GM19438 (cell line): ENCODE data around the gene SUCLG1.
A peak's percentile ranks its signal among the peaks of the same experiment; 100 is the strongest.

Experiments used
- ATAC-seq: cut with Tn5 transposase; IDR thresholded peaks from one replicate; pipeline ENCODE4 v1.9.1; 2021; ENCODE audit warnings: low read depth; ENCODE audit not compliant: unreplicated experiment

SUCLG1 gene

DNA sequence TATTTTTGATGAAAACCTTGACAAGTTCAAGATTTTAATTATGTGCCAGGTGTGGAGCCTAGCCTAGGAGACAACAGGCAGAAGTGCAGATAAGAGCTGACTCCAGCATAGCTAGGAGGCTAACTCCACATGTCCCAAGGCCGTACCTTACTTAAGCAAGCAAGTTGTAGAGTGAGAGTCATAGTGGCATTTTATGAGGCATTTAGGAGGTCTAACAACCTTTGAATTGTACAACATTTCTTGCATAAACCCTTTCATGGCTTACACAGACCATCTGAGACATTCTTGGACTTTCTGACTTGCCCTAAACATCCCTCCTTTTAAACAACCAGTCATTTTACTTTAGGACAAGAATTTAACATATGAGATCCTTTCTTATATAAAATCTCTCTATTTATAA, 8.3 kb upstream of the SUCLG1 start:
- ATAC-seq = no peak

DNA sequence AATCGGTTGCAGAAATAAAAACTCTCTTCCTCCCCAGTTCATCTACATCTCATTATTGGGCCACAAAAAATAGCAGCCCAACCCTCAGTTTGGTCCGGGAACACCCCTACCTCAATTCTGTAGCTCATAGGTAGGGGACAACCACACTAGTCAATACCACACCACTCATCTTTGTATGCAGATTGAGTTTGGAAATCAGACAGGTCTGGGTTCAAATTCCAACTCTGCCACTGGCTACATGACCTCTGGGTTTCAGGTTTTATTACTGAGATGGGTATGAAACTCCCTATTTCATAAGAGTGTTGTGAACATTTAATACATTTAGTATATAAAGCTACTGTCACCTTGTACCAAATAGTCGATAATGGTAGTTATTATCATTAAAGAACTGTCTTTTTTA, 2.2 kb upstream of the SUCLG1 start:
- no peak for ATAC-seq

DNA sequence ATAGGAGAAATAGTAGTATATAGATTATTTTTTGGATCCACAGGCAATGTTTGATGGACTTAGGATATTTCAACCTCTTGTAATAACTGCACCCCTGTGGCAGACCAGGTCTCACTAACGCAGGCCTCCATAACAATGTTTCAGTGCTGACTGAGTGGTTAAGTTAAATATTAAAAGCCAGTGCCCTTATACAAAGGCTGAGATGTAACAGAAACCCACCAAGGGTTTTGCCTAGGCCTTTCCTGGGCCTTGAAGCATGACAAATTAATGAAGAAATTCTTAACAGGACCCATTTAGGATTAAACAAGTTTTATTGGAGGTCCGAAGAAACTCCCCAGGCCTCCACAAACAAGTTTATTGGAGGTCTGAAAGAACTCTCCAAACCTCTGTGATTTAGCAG, 1.6 kb upstream of the SUCLG1 start:
- ATAC-seq = no peak

DNA sequence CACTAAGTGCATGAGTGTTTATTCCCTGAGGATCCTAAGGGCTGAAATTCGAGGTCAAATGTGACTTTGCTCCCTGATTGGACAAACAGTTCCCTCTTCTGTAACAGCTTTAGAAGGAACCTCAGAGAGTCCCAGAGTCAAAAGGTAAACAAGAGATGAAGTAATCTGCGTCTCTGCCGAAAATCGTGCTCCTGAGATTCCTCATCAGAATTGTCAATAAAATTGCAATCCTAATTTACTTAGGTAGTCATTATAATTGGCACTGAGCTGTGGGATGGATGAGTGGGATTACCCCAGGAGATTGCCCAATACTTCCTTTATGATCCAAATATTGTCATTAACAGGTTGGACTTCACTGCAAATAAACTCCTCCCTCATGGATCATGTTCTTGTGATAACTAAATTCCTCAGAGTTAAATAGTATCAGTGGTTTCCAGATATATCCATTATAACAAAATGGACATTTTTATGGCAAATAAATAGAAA, 907 bp upstream of the SUCLG1 start:
- ATAC-seq = no peak

DNA sequence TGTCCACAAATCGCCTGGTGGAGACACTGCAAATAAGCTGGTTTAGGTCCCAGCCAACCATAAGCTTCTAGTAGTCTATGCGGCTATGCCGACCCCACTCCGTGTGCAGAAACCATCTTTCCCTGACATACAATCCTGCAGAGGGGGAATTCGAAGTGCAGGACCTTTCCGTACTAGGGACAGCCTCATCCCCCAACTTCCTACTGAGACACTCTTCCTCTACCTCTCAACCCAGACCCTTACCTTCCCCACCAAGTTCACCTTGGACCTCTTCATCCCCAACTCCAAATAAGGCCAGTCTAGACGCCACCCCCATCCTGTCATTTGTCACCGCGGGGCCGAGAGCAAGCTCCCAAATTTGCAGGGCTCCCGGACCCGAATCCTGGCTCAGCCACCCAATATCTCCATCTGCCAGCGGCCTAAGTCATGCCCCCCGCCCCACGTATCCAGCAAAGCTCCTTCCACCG, 496 bp downstream of the SUCLG1 start:
- ATAC-seq = peak; percentile 47

DNA sequence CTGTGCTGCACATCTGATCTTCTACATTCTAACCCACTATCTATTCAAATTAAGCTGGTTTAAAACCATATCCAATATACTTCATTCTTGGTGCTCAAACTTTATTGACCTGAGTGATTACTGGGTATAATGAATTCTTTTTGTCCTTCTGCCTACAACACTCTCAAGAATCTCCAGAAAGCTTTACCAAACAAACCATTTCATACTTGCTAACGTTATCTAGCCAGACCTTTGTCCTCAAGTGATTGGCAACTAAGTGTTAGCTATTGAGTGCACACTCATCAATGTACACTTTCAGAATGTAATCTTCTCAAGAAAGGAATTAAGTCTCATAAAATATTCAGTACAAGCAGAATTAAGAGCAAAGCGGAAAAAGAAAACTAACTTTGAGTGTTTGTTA, 1.4 kb downstream of the SUCLG1 start:
- no peak for ATAC-seq

DNA sequence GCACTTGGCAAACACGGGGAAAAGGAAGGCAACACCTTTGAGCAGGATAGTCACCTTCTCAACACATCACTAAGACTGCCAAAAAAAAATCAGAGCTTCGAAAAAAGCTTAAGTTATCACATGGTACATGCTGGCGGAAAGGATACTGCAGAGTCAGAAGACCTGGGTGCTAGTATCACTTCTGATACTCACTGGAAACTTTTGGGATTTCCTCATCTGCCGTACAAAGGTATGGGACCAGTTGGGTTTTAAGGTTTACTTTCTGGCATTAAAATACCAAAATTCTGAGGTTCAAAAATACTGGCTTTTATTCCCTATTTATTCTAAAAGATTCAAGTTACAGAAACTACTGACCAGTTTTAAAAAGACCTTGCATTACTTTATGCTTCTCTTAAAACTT, 2.9 kb downstream of the SUCLG1 start:
- ATAC-seq = no peak

DNA sequence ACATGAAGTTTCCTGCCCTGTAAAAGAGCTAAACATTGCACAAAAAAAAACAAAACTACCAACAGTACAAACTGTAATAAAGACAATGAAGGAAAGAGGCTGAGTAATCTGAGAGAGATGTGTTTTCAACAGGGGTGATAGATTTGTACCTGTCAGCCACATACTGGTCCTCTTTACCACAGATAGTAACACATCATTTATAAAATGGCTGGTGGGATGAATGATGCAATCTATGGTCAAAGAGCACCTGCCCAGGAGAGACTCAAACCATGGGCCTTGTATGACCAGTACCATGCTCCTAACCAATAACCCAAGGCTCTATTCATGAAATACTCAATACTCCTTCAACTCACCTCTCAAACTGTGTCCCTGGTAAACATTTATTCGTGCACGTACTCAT, 4.5 kb downstream of the SUCLG1 start:
- ATAC-seq = no peak

DNA sequence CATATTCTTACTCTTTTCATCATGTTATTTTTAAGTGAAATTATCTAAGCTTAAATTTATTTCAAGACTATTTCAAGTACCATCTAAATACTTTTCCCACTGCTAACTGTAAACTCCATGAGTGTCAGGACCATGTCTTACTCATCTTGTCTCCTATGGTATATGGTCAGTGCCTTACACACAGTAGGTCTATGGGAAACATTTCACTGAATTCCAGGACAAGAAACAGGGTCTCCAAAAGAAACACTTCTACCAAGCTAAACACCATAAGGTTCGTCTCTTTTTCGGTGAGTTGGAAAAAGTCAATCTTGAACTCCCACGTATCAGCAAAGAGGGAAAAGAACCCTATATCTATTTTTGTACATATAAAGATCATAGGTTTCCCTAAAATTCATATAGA, 6.5 kb downstream of the SUCLG1 start:
- ATAC-seq = no peak

DNA sequence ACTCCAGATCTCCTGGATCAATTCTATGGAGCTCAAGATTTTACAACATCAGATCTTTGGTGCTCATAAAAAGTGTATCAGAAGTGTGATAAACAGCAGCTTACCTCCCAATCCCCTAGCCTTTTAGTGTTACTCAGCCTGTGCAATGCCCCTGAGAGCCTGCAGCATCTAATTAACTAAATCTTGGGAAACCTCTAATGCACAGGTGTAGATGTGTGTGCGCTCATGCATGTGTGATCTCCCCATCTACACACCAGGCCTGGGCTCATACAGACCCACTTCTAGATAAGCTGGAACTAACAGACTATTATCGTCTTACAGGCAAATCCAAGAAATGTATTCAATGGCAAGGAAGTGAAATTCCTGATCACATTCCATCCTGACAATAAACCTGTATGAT, 7.5 kb downstream of the SUCLG1 start:
- no peak for ATAC-seq

DNA sequence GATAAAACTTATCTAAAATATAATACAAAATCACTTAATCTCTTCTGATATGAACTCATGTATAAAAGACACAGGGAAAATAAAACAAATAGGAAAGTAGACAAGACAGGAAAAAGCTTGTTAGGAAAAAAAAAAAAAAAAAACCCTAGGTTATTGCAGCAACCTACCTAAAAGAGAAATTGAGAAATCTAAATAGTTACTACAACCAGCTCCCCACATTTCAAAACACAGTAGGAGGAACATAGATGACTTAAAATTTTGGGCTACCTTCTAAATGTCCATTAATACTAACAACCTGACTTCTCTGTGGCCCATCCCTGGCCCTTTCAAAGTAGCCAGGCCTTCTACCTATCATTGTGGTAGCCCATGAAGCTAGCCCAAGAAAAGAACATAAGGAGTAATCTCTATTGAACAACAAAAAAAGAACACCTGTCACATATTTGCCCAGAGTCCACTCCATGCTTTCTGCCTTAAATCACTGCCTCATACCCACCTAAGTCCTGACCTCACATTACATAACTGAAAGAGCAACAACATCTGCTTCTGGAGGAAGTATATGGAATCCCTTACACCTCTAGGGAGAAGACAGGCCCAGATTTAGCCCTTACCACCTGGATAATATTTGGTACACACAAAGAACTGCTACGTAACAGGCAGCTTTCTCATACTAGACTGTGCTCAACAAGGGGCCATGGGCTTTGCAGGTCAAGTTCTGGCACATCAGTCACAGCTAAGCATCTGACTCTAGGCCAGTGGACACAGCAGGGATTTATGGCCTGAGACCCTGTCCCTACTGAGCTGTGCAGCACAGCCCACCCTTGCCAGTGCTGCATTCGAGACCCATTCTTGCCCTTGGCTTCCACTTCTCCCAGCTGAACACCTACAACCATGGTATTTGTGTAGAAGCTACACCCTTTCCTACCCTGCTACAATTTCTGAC, 8.5 kb downstream of the SUCLG1 start:
- ATAC-seq = no peak

DNA sequence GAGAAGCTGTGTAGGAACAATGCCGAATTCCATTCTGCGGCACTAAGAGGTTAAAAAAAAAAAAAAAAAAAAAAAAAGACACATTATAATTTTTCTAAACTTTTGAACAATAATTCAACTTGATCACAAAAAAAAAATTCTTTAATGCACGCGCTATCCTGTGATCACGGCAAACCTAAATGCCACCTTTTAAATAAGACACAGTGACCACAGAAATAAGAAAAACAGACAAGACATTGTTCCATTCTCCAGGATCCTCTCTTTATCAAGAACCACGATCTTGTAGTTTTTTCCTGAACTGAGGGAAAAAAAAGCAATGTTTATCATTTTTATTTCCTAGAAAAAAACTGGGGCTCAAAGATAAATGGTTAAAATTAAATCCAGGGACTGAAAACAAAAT, 9.4 kb downstream of the SUCLG1 start:
- no peak for ATAC-seq

DNA sequence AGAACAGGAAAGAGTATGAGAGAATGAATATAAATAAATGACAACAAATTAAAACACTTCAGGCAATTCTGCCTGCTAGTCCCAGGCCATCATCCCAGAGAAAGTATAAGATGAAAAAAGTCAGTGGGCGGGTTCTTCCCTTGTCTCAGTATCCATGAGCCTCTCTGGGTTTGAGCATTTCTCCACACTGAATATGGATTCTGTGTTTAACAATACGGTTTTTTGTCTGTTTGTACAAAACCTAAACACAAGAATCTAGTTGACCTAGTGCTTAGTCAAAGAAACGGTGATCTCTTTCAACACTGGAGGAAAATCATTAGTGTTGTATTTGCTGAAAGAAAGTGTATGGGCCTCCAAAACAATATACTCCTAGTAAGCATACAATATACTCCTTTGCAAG, 10.0 kb downstream of the SUCLG1 start:
- ATAC-seq = no peak

DNA sequence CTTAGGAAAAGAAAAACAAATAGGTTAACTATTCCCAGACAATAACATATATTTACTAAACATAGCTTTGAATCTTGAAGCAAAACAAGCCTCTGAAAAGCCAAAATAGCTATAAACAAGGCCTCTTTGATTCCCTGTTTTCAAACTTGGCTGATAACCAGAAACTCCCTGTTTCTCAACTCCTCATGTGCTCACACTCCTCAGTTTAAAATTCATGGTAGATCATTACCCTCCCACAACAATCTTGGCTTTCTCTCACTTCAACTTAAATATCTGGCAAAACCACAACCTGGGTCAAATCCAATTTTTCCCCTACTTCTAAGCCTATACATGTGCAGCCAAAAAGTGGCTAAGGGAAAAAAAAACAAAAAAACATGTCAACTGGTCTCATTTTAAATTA, 15.6 kb downstream of the SUCLG1 start:
- no peak for ATAC-seq

DNA sequence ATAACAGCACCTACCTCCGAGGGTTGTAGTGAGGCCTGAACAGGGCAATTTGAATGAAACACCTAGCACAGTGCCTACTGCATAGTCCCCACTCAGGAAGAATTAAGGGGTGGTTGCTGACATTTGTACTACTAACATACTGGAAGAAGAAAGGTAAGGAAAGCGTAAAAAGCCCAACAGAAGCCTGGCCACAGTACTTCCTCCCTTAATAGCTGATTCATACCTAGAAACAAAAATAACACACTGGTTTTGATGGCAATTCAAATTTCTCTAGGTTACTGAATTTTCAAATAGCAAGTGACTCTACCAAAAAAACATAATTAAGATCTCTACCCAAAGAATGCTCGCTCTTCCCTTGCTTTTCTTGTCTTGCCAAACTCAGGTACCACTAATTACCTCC, 16.2 kb downstream of the SUCLG1 start:
- ATAC-seq = no peak

DNA sequence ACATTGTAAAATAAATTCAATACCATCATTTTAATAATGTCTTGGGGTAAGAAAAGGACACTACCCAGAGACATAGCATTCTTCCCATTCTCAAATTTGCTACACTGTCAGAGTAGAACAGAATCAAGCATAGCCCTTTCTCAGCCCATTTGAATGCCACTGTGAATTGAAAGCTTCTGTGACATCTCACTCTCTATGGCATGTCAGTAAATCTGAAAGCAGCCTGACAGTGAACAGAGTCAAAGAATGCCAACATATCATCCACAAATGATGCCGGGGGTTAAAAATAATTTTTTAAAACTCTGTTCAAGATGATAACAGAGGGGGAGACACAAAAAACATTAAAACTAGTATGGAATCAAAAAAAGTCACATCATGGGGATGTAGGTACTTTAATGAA, 17.6 kb downstream of the SUCLG1 start:
- no peak for ATAC-seq

DNA sequence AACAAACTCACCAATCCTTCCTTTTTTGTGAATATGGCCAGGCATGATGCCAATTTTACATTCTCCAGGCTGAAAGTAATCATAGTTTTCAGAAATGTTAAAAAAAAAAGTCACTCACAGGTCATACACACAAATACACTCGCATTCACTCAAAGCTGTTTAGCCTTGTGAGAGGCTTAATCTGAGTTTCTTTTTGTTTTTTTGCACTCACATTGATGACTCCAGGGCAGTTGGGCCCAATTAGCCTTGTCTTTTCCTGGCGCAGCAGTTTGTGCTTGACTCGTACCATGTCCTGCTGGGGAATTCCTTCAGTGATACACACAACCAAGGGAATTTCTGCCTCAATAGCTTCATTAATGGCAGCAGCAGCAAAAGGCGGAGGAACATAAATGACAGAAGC, 18.0 kb downstream of the SUCLG1 start:
- no peak for ATAC-seq

DNA sequence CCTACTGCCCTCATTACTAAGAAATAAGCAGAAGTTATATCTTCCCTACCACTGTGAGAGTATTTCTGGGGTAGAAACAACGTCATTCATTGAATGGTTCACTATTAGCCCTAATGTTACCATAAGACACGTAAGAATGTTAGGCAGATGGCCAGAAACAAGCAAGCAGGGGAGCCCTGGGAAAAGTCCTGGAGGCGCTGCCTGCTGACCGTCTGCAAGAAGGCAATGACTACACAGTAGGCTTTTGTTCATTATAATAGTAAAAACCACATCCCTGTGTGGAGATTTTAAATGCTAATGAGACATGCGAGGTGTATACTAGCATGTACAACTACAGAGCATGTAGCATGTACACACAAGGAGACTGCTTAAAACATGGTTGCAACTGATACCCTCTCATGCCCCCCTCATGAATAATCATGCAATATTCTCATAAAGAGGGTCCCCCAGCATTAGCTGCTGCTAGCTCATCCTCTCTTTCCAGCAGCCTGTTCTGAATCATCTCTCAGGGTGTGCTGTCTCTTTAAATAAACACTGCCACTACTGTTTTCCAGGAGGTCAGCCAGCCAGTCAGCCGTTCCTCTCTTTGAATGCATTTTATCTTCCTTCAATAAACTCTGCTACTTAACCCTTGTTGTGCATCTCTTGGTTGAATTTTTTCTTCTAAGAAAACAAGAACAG, 23.6 kb downstream of the SUCLG1 start:
- no peak for ATAC-seq

DNA sequence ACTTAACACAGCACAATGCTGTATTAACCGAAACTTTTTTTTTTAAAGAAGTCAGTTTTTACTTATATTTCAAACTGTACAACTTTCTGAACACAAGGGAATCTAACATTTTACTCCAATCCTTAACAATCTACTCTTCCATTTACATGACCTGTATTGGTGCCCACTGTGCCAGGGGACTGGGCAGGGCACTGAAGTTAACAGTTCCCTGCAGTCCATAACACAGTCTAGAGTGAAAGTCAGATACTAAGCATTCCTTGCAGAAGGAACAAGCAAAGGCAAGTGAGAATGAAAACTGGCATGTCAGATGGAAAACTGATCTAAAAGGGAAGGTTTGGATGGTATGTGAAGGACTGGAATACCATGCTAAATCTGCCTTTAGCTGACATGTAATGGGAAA, 29.8 kb downstream of the SUCLG1 start:
- ATAC-seq = no peak

DNA sequence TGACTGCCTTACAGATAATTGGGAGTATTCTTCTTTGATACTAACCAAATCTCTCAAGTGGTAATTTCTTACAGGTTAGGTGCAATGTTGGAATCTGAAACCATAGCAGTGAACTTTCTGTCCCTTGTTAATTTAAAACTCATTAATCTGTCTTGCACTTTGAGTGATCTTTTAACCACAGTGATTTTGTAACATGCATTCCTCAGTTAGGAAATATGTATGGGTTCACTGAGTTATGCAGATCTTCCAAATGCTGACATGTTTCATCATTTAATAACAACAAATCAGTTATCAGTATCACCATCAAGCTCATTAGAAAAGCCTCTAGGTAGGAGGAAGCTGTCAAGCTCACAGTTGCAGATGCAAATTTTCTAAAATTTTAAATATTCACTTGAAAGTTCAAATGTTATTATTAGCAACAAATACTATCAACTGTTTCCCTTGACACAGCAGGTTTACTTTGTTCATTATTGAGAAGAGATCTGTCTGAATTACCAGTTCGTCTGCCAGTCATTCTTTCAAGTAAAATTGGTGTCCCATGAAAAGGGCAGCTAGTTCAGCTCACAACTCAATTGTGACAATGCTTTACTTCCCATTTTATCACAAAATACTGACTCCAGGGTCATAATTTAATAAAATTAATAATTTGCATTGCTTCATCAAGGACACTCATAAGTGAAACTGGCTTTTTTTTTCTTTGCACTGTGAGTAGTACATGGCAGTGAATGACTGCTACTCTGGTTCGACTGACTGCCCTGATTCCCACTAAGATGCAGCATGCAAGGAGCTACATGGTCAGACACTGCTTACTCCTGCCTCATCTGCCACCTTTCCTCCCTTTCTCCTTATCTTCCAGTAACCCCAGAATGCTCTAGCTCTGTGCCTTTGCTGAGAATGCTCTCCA, 31.6 kb downstream of the SUCLG1 start:
- peak; percentile 52 for ATAC-seq

DNA sequence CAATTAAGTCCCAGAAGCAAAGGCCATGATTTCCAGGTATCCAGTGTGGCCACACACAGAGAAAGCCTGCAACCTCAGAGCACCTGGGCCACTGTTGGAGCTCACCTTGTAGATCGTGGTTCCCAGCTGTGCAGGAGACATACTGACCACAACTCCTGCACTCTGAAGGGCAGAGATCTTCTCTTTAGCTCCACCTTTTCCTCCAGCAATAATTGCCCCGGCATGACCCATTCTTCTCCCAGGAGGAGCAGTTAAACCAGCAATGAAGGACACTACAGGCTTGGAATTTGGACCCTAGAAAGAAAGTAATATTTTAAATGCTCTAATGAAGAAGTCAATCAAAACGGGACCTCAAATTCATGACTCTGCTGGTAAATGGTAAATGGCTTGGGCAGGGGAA, 33.8 kb downstream of the SUCLG1 start:
- ATAC-seq = no peak
